GM19193 (cell line): ENCODE data around the gene HECA.

Source experiments
- POLR2A ChIP-seq: IDR thresholded peaks from 4 replicates; pipeline ENCODE4 v1.6.1; 2011; ENCODE audit not compliant: insufficient read depth, insufficient read length; ENCODE audit errors: extremely low read depth

The HECA gene

GRCh38 chr6:139134817-139135577 is at the start of gene HECA:
Gene HECA, plus strand, starts transcription at chr6:139135080. Its CDS starts 317 bp downstream, at chr6:139135397.
- no peak for TF ChIP-seq POLR2A

DNA sequence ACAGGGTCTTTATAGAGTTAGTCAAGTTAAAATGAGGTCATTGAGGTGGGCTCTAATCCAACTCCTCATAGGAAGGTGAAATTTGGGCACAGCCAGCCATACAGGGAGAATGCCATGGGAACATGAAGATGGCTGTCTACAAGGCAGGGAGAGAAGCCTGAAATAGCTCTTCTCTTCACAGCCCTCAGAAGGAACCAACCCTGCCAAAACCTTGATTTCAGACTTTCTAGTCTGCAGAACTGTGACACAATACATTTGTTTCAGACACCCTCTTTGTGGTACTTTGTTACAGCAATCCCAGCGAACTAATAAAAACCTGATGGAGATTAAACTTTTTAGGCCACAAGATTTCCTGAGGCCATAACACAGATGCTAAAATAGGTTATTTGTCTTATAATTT is 43.1 kb upstream of the HECA start:
- TF ChIP-seq POLR2A: no peak

GRCh38 chr6:139099984-139100383 is 34.9 kb upstream of the HECA start:
- TF ChIP-seq POLR2A: no peak

- TF ChIP-seq POLR2A: no peak
Observed at GRCh38 chr6:139107051-139107450, 27.8 kb upstream of the HECA start.

- no peak for TF ChIP-seq POLR2A
Observed at GRCh38 chr6:139108378-139108777, 26.5 kb upstream of the HECA start.

- no peak for TF ChIP-seq POLR2A
Observed at GRCh38 chr6:139109558-139109957, 25.3 kb upstream of the HECA start.

- no peak for TF ChIP-seq POLR2A
Observed at GRCh38 chr6:139112146-139112545, 22.7 kb upstream of the HECA start.

GRCh38 chr6:139112561-139112960 is 22.3 kb upstream of the HECA start:
- no peak for TF ChIP-seq POLR2A

DNA sequence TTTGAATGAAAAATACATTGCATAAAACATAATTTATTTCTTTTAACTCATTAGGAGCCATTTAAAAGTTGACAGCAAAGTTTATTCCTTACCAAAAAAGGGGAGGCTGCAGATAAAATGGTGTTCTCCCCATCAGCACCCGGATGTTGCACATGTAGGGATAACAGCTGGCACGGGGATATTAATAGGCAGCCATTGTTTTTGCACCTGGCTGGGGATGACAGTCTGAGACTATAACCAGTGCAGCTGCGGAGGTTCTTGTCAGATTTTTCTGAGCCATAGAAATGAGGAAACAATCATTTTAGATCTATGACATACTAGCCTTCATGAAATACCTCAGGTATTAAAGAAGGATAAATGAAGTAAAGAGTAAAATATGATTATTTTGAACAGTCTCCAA is 20.1 kb upstream of the HECA start:
- TF ChIP-seq POLR2A: no peak

GRCh38 chr6:139115989-139116758 is 18.7 kb upstream of the HECA start:
- TF ChIP-seq POLR2A: no peak

GRCh38 chr6:139117734-139118133 is 17.1 kb upstream of the HECA start:
- no peak for TF ChIP-seq POLR2A

DNA sequence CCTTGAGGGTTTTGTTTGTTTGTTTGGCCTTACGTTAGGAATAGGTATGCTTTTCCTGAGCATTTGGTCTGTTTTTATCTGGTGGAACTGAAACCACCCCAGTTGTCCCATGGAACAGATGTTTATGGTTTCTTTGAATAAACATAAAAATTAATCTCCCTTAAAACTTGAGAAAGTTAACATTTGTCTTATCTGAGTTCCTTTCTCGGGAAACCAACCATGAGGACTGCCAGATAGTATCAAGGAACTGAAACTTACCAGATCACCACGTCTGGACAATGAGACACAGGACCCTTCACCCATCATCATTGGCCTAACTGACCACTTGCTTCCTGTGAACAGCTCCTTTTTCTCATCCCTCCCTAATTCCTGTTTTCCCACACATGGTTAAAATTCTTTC is 15.3 kb upstream of the HECA start:
- TF ChIP-seq POLR2A: no peak

DNA sequence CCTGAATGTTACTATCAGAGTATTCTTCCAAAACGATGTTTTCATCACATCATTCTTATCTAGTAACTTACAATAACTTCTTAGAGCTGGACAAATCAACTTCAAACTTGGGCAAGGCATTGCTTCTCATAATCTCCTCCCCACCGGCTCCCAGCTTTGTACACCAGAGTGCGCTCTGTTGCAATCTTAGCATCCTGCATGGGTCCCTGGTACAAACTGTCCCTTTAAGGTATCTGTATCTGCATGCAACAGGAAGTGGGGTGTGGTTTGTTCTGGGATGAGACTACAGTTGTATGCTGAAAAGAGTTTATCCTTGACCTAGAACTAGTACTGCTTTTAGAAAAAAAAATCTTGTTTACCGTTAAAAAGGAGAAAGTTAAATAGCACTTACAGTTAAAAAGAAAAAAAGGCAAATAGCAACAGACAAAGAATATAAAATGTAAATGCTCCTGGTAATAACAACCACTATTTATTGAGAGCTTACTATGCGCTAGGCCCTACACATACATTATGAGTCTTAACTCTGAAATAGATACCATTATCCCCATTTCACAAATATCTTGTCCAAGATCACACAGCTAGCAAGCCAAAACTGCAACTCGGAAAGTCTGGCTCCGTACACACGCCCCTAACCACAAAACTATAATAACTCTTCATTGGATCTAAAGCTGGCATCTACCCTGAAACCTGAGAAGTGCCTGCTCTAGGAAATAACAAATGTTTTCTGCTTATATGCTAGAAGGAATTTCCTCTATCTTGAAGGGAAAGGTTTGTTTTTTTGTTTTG is 9.8 kb upstream of the HECA start:
- no peak for TF ChIP-seq POLR2A

DNA sequence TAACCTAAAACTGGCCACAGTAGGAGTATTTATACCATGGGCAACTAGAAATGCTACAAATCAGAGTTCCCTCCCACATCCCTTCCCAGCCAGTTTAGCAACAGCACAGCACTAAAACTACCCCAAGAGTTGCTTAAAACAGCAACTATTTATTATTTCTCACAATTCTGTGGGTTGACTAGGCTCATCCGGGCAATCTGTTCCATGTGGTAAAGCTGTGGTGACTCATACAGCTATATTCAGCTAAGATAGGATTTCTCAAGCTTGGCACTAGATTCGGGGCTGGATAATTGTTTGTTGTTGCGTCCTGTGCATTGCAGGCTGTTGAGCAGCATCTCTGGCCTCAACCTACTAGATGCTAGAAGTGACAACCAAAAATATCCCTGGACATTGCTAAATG is 8.6 kb upstream of the HECA start:
- TF ChIP-seq POLR2A: no peak

DNA sequence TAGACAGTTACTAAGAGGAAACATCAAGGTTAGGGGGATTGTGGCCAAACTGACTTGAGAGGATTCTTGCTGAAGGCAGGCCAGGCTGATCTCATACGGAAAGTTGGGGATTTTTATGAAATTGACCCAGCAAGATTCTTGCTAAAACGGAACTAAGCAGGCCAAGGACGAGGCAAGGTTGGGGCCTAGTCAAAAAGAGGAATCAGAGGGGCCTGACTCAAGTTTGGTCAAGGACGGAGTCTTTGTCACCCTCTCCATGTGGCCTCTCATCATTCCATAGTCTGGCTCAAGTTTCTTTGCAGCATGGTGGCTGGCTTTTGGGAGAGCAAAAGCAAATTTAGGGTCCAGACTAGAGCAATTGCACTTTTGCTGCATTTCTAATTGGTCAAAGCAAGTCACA is 7.9 kb upstream of the HECA start:
- no peak for TF ChIP-seq POLR2A

- no peak for TF ChIP-seq POLR2A
Observed at GRCh38 chr6:139129284-139129683, 5.6 kb upstream of the HECA start.

DNA sequence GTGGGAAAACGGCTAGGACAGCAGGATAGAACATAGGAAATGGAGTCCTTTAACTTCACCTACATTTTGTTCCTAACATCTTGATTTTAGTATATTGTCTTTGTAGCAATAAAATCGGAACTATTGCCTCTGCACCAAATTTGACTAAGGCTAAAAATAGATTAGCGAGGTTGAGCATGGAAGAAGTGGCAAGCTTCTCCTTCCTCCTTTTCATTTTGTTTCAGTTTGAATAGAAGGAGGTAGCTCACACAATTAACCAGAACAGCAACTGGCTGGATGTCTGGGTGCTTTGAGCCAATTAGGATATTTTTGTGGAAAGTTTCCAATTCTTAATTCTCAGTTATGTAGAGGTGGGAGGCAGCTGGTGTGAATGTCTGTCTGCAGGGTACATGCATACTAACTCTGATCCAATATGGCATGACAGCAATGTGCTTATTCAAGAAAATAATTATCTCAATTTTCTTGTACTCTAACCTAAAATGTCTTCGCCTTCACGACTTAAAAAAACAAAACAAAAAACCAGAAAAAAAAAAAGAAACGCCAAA is 3.1 kb upstream of the HECA start:
- no peak for TF ChIP-seq POLR2A
